ENCODE results near the gene HEYL. TPM values are rescaled to one million over a fixed set of nuclear protein-coding genes. Genes with fewer than 3 reads are reported as not detected.

Gene HEYL
- total and polyA plus RNA-seq, 2 of the 8 experiments (the other 6 are each of a cell fraction or from before 2014, with no cell fraction given): 1.8 to 3.1 TPM

GRCh38 chr1:39689214-39689613, 49.8 kb upstream of the HEYL start:
- H3K14ac ChIP-seq (ENCODE audit: insufficient read length): no peak overlapping the region

More at GRCh38 chr1:39689214-39689613, 49.8 kb upstream of the HEYL start:
- peaks cover 0 to 9% of the 10 kb centered on the region in 2 experiments for H4K20me1 ChIP-seq (replicated peaks in 1 of 2; ENCODE audit: control insufficient read depth in 1 of 2, insufficient read depth in 2 of 2, low read length in 2 of 2)
- no peak overlapping the region for H2BK20ac ChIP-seq (ENCODE audit: low read length)
- no peak overlapping the region for H3K4me2 ChIP-seq (ENCODE audit: insufficient read depth in 1 of 2, low read depth in 2 of 2, low read length in 2 of 2)
- no peak overlapping the region for H4K91ac ChIP-seq (replicated peaks; ENCODE audit: insufficient read length, low read length)
- DNase-seq (ENCODE audit: low read depth in 1 of 2, low spot score in 2 of 2) (no peak), FAIRE-seq (no peak)
- no peak overlapping the region for H2BK5ac ChIP-seq (ENCODE audit: low read depth, low read length)
- TF ChIP-seq SIX5 (IDR thresholded peaks at IDR 0.05; ENCODE audit: low read depth, low read length): no peak
- TF ChIP-seq HDAC2 (IDR thresholded peaks at IDR 0.05; ENCODE audit: borderline replicate concordance in 1 of 2, low read depth in 2 of 2, low read length in 2 of 2): no peak
- no peak for TF ChIP-seq HDAC6 (IDR thresholded peaks at IDR 0.05; ENCODE audit: low read depth, low read length)
- no peak for TF ChIP-seq YY1 (IDR thresholded peaks at IDR 0.05; ENCODE audit: low read depth, low read length)
- no peak for TF ChIP-seq CHD2 (IDR thresholded peaks at IDR 0.05; ENCODE audit: low read length)
- no peak for TF ChIP-seq RAD21 (IDR thresholded peaks at IDR 0.05 in 1 of 2, conservative IDR thresholded peaks at IDR 0.05 in 1 of 2; ENCODE audit: low read depth in 2 of 2, low read length in 2 of 2)
- TF ChIP-seq CBX8 (IDR thresholded peaks at IDR 0.05; ENCODE audit: borderline replicate concordance, low read depth, low read length): no peak
- TF ChIP-seq GTF2F1 (IDR thresholded peaks at IDR 0.05; ENCODE audit: borderline replicate concordance, low read depth, low read length): no peak
- TF ChIP-seq SP4 (IDR thresholded peaks at IDR 0.05; ENCODE audit: low read length): no peak
- no peak for TF ChIP-seq TAF1 (IDR thresholded peaks at IDR 0.05; ENCODE audit: low read depth, low read length)
- no peak for TF ChIP-seq CBX5 (IDR thresholded peaks at IDR 0.05; ENCODE audit: low read depth, low read length)
- no peak for TF ChIP-seq RBBP5 (IDR thresholded peaks at IDR 0.05; ENCODE audit: borderline replicate concordance, low read depth, low read length)
- no peak for TF ChIP-seq GABPA (IDR thresholded peaks at IDR 0.05; ENCODE audit: borderline replicate concordance, insufficient read depth, low read length)
- no peak overlapping the region for H2BK15ac ChIP-seq (ENCODE audit: low read length)
- POLR2A ChIA-PET (ENCODE audit: partially characterized antibody): interaction anchor here (2.1 to 5.7 kb wide), 2 partner anchors 11 to 15 kb away, joined by 7 to 32 read pairs; no protein-coding TSS in a partner anchor
- no peak overlapping the region for H2BK12ac ChIP-seq (ENCODE audit: low read depth, low read length)
- H3K79me1 ChIP-seq (ENCODE audit: low read depth, low read length): no peaks in the 10 kb centered on the region
- H3K9me3 ChIP-seq (ENCODE audit: insufficient read depth in 2 of 2, low read depth in 1 of 2, low read length in 1 of 2): no peaks in the 10 kb centered on the region
- H3K23me2 ChIP-seq (ENCODE audit: low read depth, low read length): peaks cover 5% of the 10 kb centered on the region; the same call in 1 of the 2 replicates
- H2AK5ac ChIP-seq (ENCODE audit: low read depth, low read length): no peak overlapping the region
- H3K23ac ChIP-seq (ENCODE audit: insufficient read length): no peak overlapping the region
- no peak overlapping the region for H4K8ac ChIP-seq (ENCODE audit: extremely low read depth, insufficient read depth, low read length)
- H3K4me1 ChIP-seq (replicated peaks in 1 of 4; ENCODE audit: control insufficient read depth in 3 of 4, insufficient read depth in 4 of 4, low read length in 3 of 4): peaks cover 0 to 12% (median 7%) of the 10 kb centered on the region in 4 experiments; a peak in 4 of 7 replicates
- CTCF ChIA-PET (ENCODE audit: partially characterized antibody): interaction anchor here (1.0 to 2.6 kb wide), 7 partner anchors 11 to 34 kb away, joined by 3 to 15 read pairs (median 4); partner anchors contain the start of gene NT5C1A
- H3K4ac ChIP-seq (replicated peaks; ENCODE audit: insufficient read length, low read depth, low read length): no peak overlapping the region
- H3K79me2 ChIP-seq (ENCODE audit: control insufficient read depth in 1 of 2, insufficient read depth in 2 of 2, low read length in 2 of 2): no peaks in the 10 kb centered on the region
- H3K9ac ChIP-seq (replicated peaks in 1 of 4; ENCODE audit: extremely low read depth in 1 of 4, low read depth in 3 of 4, low read length in 3 of 4): no peak overlapping the region
- H3K18ac ChIP-seq (ENCODE audit: extremely low read depth, low read length): no peak overlapping the region
- H3K56ac ChIP-seq (replicated peaks; ENCODE audit: insufficient read length, low read depth, low read length): no peak overlapping the region
- peaks cover 80 to 95% (median 91%) of the 10 kb centered on the region in 4 experiments for H3K27me3 ChIP-seq (replicated peaks in 1 of 4; ENCODE audit: control insufficient read depth in 3 of 4, extremely low read depth in 1 of 4, insufficient read depth in 3 of 4, low read length in 3 of 4)
- H4K5ac ChIP-seq (ENCODE audit: insufficient read length, low read depth, low read length): no peak overlapping the region
- H3K4me3 ChIP-seq (ENCODE audit: extremely low read depth in 1 of 4, insufficient read depth in 2 of 4, low read depth in 3 of 4, low read length in 4 of 4): no peak overlapping the region
- no peak overlapping the region for H2AFZ ChIP-seq (ENCODE audit: low read length)
- H2BK120ac ChIP-seq (replicated peaks; ENCODE audit: low read depth, low read length): no peak overlapping the region
- WGBS, 2 experiments (ENCODE audit: extremely low coverage in 1 of 2, insufficient coverage in 1 of 2, insufficient read length in 1 of 2, insufficient replicate concordance in 2 of 2, low coverage in 1 of 2, low lambda C conversion rate in 2 of 2, missing lambda C conversion rate in 1 of 2): 76% methylated on average over 2 of the region's 2 CpGs; no CpG with 5 or more reads in 1 of the 2 experiments
- H3K36me3 ChIP-seq (ENCODE audit: control insufficient read depth in 2 of 4, insufficient read depth in 4 of 4, low read length in 3 of 4): no peaks in the 10 kb centered on the region
- no peak overlapping the region for H3K27ac ChIP-seq (ENCODE audit: low read depth, low read length)
